Body of pancreas (tissue), 4 donors: ENCODE results near the gene SUN5. TPM values are rescaled to one million over a fixed set of nuclear protein-coding genes. Genes with fewer than 3 reads are reported as not detected.

ENCODE experiments used
- ATAC-seq: fragments of 150-250 bp; one replicate; pipeline ENCODE4 v1.9.1; 2016
- DNase-seq, 4 donors: peaks; one replicate each; pipeline ENCODE4 v3.0.0-alpha.2; 2019
- H3K27ac ChIP-seq, 4 donors: fragments of 200-600 bp; sonication (generic); 1 replicate in 3 of 4; 2 replicates in 1 of 4; pipeline versions ENCODE4 v1.5.1 to v1.6.1; 2016 to 2019; ENCODE audit warnings: mild to moderate bottlenecking in 1 of 4, mixed read lengths in 1 of 4, moderate library complexity in 1 of 4
- H3K27me3 ChIP-seq, 2 donors: fragments of 200-600 bp; sonication (generic); one replicate each; pipeline ENCODE4 v1.6.0; 2016; ENCODE audit warnings: mild to moderate bottlenecking in 1 of 2
- H3K36me3 ChIP-seq, 2 donors: fragments of 200-600 bp; sonication (generic); replicated peaks in 1 of 2; 2 replicates each; pipeline ENCODE4 v1.5.1; 2016; ENCODE audit warnings: low read depth in 2 of 2; ENCODE audit not compliant: insufficient read depth in 1 of 2
- H3K4me1 ChIP-seq: fragments of 200-600 bp; sonication (generic); one replicate; pipeline ENCODE4 v1.6.0; 2016
- H3K4me3 ChIP-seq, 2 donors: fragments of 200-600 bp; sonication (generic); 1 replicate in 1 of 2; 2 replicates in 1 of 2; pipeline ENCODE4 v1.5.1; 2016 to 2019
- H3K9me3 ChIP-seq, 3 donors: fragments of 200-600 bp; sonication (generic); 1 replicate in 2 of 3; 2 replicates in 1 of 3; pipeline ENCODE4 v1.5.1; 2016
- CTCF ChIP-seq, 7 experiments: fragments of 450-650 bp in 4 of 7; fragments of 200-600 bp in 3 of 7; sonication (generic) in 3 of 7; IDR thresholded peaks; one replicate each; pipeline ENCODE4 v1.5.1; 2016 to 2019; ENCODE audit warnings: antibody characterized with exemption in 7 of 7
- POLR2A ChIP-seq, 3 donors: fragments of 450-650 bp; IDR thresholded peaks; one replicate each; pipeline ENCODE4 v1.6.1; 2016; ENCODE audit warnings: antibody characterized with exemption in 3 of 3, mild to moderate bottlenecking in 2 of 3
- WGBS, 2 donors: methylation state at CpG; one replicate each; pipeline ENCODE4 v1.1.5; 2017; 5-methylcytosine and 5-hydroxymethylcytosine counted together
- intact Hi-C: fragments of 100-400 bp; cut with DNase I; formaldehyde crosslinking; loops from one replicate; pipeline ENCODE4 v1.15.1; 2023
- total RNA-seq, 2 donors: library from RNA; depleted of rRNA; stranded (reverse); fragments of >200 nt; gene quantifications; one replicate each; pipeline ENCODE4 v1.1.0, GENCODE V29; 2016

Gene SUN5
- total RNA-seq, 2 donors from 2014 or later, result not detected

- TF ChIP-seq CTCF (IDR thresholded peaks at IDR 0.05), result no peak
- TF ChIP-seq POLR2A (IDR thresholded peaks at IDR 0.05), result no peak
- Histone ChIP-seq H3K27ac (no peak overlapping the region), H3K4me1 (no peaks in the 10 kb centered on the region), H3K4me3 (no peak overlapping the region), H3K36me3 (no peaks in the 10 kb centered on the region), H3K27me3 (no peaks in the 10 kb centered on the region), H3K9me3 (no peaks in the 10 kb centered on the region)
- DNase-seq (no peak), ATAC-seq (no peak)
- WGBS, 2 donors, result 67 to 69% methylated on average over 7 to 9 of the region's 9 CpGs
- intact Hi-C loops, result no loop called here
These were observed 19.4 kb downstream of the SUN5 start for GRCh38 chr20:32984631-32985354.

- H3K9me3 ChIP-seq, result no peaks in the 10 kb centered on the region
- no peaks in the 10 kb centered on the region for H3K4me1 ChIP-seq
- no peak for DNase-seq
- 70 to 71% methylated on average over 7 of the region's 7 CpGs for WGBS, 2 donors
- H3K27ac ChIP-seq, result no peak overlapping the region
- intact Hi-C loops, result no loop called here
- H3K27me3 ChIP-seq, result no peaks in the 10 kb centered on the region
- no peak for ATAC-seq
- H3K36me3 ChIP-seq, result no peaks in the 10 kb centered on the region
- H3K4me3 ChIP-seq, result no peak overlapping the region
- no peak for TF ChIP-seq POLR2A (IDR thresholded peaks at IDR 0.05)
- TF ChIP-seq CTCF (IDR thresholded peaks at IDR 0.05), result no peak
These were observed 20.0 kb downstream of the SUN5 start for GRCh38 chr20:32984196-32984595.

- intact Hi-C loops, result no loop called here
- TF ChIP-seq POLR2A (IDR thresholded peaks at IDR 0.05) (no peak), CTCF (IDR thresholded peaks at IDR 0.05) (no peak)
- Histone ChIP-seq H3K27me3 (no peaks in the 10 kb centered on the region), H3K4me1 (no peaks in the 10 kb centered on the region), H3K9me3 (no peaks in the 10 kb centered on the region), H3K27ac (no peak overlapping the region), H3K4me3 (no peak overlapping the region), H3K36me3 (no peaks in the 10 kb centered on the region)
- no peak for DNase-seq
- no peak for ATAC-seq
- 71 to 81% methylated on average over 12 of the region's 12 CpGs for WGBS, 2 donors
These were observed 20.6 kb downstream of the SUN5 start for GRCh38 chr20:32983459-32984112.

GRCh38 chr20:32982617-32983458, 21.4 kb downstream of the SUN5 start:
- Histone ChIP-seq H3K27me3 (no peaks in the 10 kb centered on the region), H3K36me3 (no peaks in the 10 kb centered on the region), H3K4me1 (no peaks in the 10 kb centered on the region), H3K9me3 (no peaks in the 10 kb centered on the region), H3K27ac (no peak overlapping the region), H3K4me3 (no peak overlapping the region)
- intact Hi-C loops, result no loop called here
- DNase-seq (peak; percentile 25 to 53 (median 40)), ATAC-seq (peak; percentile 38)
- 46 to 57% methylated on average over 6 to 10 of the region's 10 CpGs for WGBS, 2 donors
- no peak for TF ChIP-seq CTCF (IDR thresholded peaks at IDR 0.05)
- no peak for TF ChIP-seq POLR2A (IDR thresholded peaks at IDR 0.05)
